HUES6 (cell line): Measurements from ENCODE around the gene NEMP2.

Source experiments
- H3K27ac ChIP-seq: 2 replicates; pipeline ENCODE4 v1.7.0; 2013; ENCODE audit warnings: low read depth, mild to moderate bottlenecking, low read length, inconsistent platforms
- H3K27me3 ChIP-seq: 2 replicates; pipeline ENCODE4 v1.6.1; 2013; ENCODE audit warnings: low read length; ENCODE audit not compliant: control insufficient read depth, insufficient read depth
- H3K36me3 ChIP-seq: 2 replicates; pipeline ENCODE4 v1.6.1; 2013; ENCODE audit warnings: low read length; ENCODE audit not compliant: control insufficient read depth, insufficient read depth
- H3K4me1 ChIP-seq: 2 replicates; pipeline ENCODE4 v1.6.1; 2013; ENCODE audit warnings: low read length; ENCODE audit not compliant: control insufficient read depth, insufficient read depth
- H3K4me3 ChIP-seq: 2 replicates; pipeline ENCODE4 v1.5.1; 2013; ENCODE audit warnings: low read depth, low read length
- H3K9ac ChIP-seq: one replicate; pipeline ENCODE4 v1.6.1; 2013; ENCODE audit warnings: mild to moderate bottlenecking, low read length
- H3K9me3 ChIP-seq: 2 replicates; pipeline ENCODE4 v1.6.1; 2013; ENCODE audit warnings: low read depth, low read length; ENCODE audit not compliant: control insufficient read depth, insufficient read depth

The NEMP2 gene

GRCh38 chr2:190574169-190574568 is 39.6 kb upstream of the NEMP2 start:
- Histone ChIP-seq H3K9me3 (no peaks in the 10 kb centered on the region), H3K9ac (no peak overlapping the region), H3K4me3 (no peak overlapping the region), H3K27ac (no peak overlapping the region), H3K4me1 (no peaks in the 10 kb centered on the region), H3K27me3 (no peaks in the 10 kb centered on the region), H3K36me3 (no peaks in the 10 kb centered on the region)

GRCh38 chr2:190572246-190572645 is 37.7 kb upstream of the NEMP2 start:
- Histone ChIP-seq H3K9ac (no peak overlapping the region), H3K27me3 (no peaks in the 10 kb centered on the region), H3K9me3 (peaks cover 8% of the 10 kb centered on the region), H3K36me3 (no peaks in the 10 kb centered on the region), H3K4me1 (no peaks in the 10 kb centered on the region), H3K4me3 (no peak overlapping the region), H3K27ac (no peak overlapping the region)

- Histone ChIP-seq H3K27ac (no peak overlapping the region), H3K9ac (no peak overlapping the region), H3K4me3 (no peak overlapping the region), H3K36me3 (no peaks in the 10 kb centered on the region), H3K9me3 (peaks cover 10% of the 10 kb centered on the region), H3K27me3 (no peaks in the 10 kb centered on the region), H3K4me1 (no peaks in the 10 kb centered on the region)
Observed at GRCh38 chr2:190571686-190572085, 37.2 kb upstream of the NEMP2 start.

GRCh38 chr2:190570871-190571270 is 36.3 kb upstream of the NEMP2 start:
- Histone ChIP-seq H3K4me3 (no peak overlapping the region), H3K27ac (no peak overlapping the region)

GRCh38 chr2:190569994-190570755 is 35.7 kb upstream of the NEMP2 start:
- Histone ChIP-seq H3K4me3 (no peak overlapping the region), H3K9ac (no peak overlapping the region), H3K36me3 (no peaks in the 10 kb centered on the region), H3K27ac (no peak overlapping the region), H3K27me3 (no peaks in the 10 kb centered on the region), H3K4me1 (no peaks in the 10 kb centered on the region), H3K9me3 (peaks cover 10% of the 10 kb centered on the region)

More at GRCh38 chr2:190570871-190571270, 36.3 kb upstream of the NEMP2 start:
- Histone ChIP-seq H3K27me3 (no peaks in the 10 kb centered on the region), H3K9me3 (peaks cover 10% of the 10 kb centered on the region), H3K4me1 (no peaks in the 10 kb centered on the region), H3K9ac (no peak overlapping the region), H3K36me3 (no peaks in the 10 kb centered on the region)

- Histone ChIP-seq H3K4me1 (peaks cover 7% of the 10 kb centered on the region), H3K4me3 (no peak overlapping the region), H3K36me3 (no peaks in the 10 kb centered on the region), H3K9ac (no peak overlapping the region), H3K27ac (no peak overlapping the region), H3K27me3 (no peaks in the 10 kb centered on the region), H3K9me3 (peaks cover 10% of the 10 kb centered on the region)
Observed at GRCh38 chr2:190564838-190565237, 30.3 kb upstream of the NEMP2 start.

GRCh38 chr2:190563646-190564045 is 29.1 kb upstream of the NEMP2 start:
- H3K36me3 ChIP-seq, result no peaks in the 10 kb centered on the region
- no peak overlapping the region for H3K9ac ChIP-seq
- peaks cover 7% of the 10 kb centered on the region for H3K4me1 ChIP-seq
- H3K27ac ChIP-seq, result no peak overlapping the region
- peaks cover 10% of the 10 kb centered on the region for H3K9me3 ChIP-seq
- H3K4me3 ChIP-seq, result no peak overlapping the region
- H3K27me3 ChIP-seq, result no peaks in the 10 kb centered on the region

- Histone ChIP-seq H3K36me3 (no peaks in the 10 kb centered on the region), H3K9ac (no peak overlapping the region), H3K9me3 (peaks cover 8% of the 10 kb centered on the region), H3K27me3 (no peaks in the 10 kb centered on the region), H3K4me1 (peaks cover 7% of the 10 kb centered on the region), H3K27ac (no peak overlapping the region), H3K4me3 (no peak overlapping the region)
Observed at GRCh38 chr2:190563109-190563508, 28.6 kb upstream of the NEMP2 start.

GRCh38 chr2:190562121-190562520 is 27.6 kb upstream of the NEMP2 start:
- no peak overlapping the region for H3K9ac ChIP-seq
- H3K9me3 ChIP-seq, result 0 out of 2 replicates have a peak, but pooled peaks cover under 1% of the 10 kb centered on the region
- H3K4me1 ChIP-seq, result peaks cover 7% of the 10 kb centered on the region
- no peaks in the 10 kb centered on the region for H3K36me3 ChIP-seq
- no peak overlapping the region for H3K4me3 ChIP-seq
- no peaks in the 10 kb centered on the region for H3K27me3 ChIP-seq
- no peak overlapping the region for H3K27ac ChIP-seq

- Histone ChIP-seq H3K27ac (no peak overlapping the region), H3K4me3 (no peak overlapping the region), H3K4me1 (peaks cover 7% of the 10 kb centered on the region), H3K36me3 (no peaks in the 10 kb centered on the region), H3K9me3 (no peaks in the 10 kb centered on the region), H3K9ac (no peak overlapping the region), H3K27me3 (no peaks in the 10 kb centered on the region)
Observed at GRCh38 chr2:190561094-190561493, 26.6 kb upstream of the NEMP2 start.

- no peak overlapping the region for H3K27ac ChIP-seq
- peaks cover 10% of the 10 kb centered on the region; the same call in 1 of the 2 replicates for H3K4me1 ChIP-seq
- H3K27me3 ChIP-seq, result no peaks in the 10 kb centered on the region
- H3K36me3 ChIP-seq, result no peaks in the 10 kb centered on the region
- H3K9me3 ChIP-seq, result no peaks in the 10 kb centered on the region
- H3K9ac ChIP-seq, result no peak overlapping the region
- H3K4me3 ChIP-seq, result no peak overlapping the region
Observed at GRCh38 chr2:190554357-190555006, 20.0 kb upstream of the NEMP2 start.
